Activated CD8-positive, alpha-beta T cell treated with anti-CD3 and anti-CD28 coated beads, Interleukin-2, amount 10 ng/mL, durations not matched to agents 7 days and 5 days (primary cell): Measurements from ENCODE around the gene HEATR5A. TPM values are rescaled to one million over a fixed set of nuclear protein-coding genes. Genes with fewer than 3 reads are reported as not detected.
A peak's percentile ranks its signal among the peaks of the same experiment; 100 is the strongest.
"Not testable (repeated sequence)": the region's sequence is repeated elsewhere in the genome, so short reads cannot be mapped to it uniquely, and the experiment has no call there.

Experiments used
- ATAC-seq: fragments of 150-1000 bp; cut with Tn5 transposase; one replicate; pipeline ENCODE4 v1.10.0; 2021; ENCODE audit warnings: moderate library complexity
- CTCF ChIA-PET: fragments of 350-600 bp; sonication (Branson Sonifier 250); formaldehyde crosslinking; loops from one replicate; lab custom pipeline; 2021; ENCODE audit warnings: antibody characterized with exemption; lab: Charles Lee
- POLR2A ChIA-PET: fragments of 350-600 bp; sonication (Branson Sonifier 250); formaldehyde crosslinking; loops from one replicate; lab custom pipeline; 2021; ENCODE audit warnings: antibody characterized with exemption; lab: Charles Lee
- DNase-seq: peaks from one replicate; pipeline ENCODE4 v3.0.0-alpha.2; 2020
- H3K27ac Mint-ChIP-seq: one replicate; pipeline ENCODE4 v1.8.0; 2021; ENCODE audit warnings: mild to moderate bottlenecking, mixed read lengths
- H3K27me3 Mint-ChIP-seq: one replicate; pipeline ENCODE4 v1.8.0; 2021; ENCODE audit warnings: low read depth, mixed read lengths
- H3K36me3 Mint-ChIP-seq: one replicate; pipeline ENCODE4 v1.8.0; 2021; ENCODE audit warnings: low read depth, mixed read lengths
- H3K4me1 Mint-ChIP-seq: one replicate; pipeline ENCODE4 v1.8.0; 2021; ENCODE audit warnings: low read depth, mixed read lengths
- H3K4me3 Mint-ChIP-seq: one replicate; pipeline ENCODE4 v1.8.0; 2021; ENCODE audit warnings: mild to moderate bottlenecking, mixed read lengths
- H3K9me3 Mint-ChIP-seq: one replicate; pipeline ENCODE4 v1.8.0; 2022; ENCODE audit warnings: mixed read lengths; ENCODE audit not compliant: insufficient read depth
- total RNA-seq, 2 experiments: library from RNA; stranded (reverse); gene quantifications; one replicate each; pipeline ENCODE4 v1.2.3, GENCODE V29; 2021

Gene HEATR5A
- total RNA-seq, 2 experiments from 2014 or later: 8.5 to 9.4 TPM

DNA sequence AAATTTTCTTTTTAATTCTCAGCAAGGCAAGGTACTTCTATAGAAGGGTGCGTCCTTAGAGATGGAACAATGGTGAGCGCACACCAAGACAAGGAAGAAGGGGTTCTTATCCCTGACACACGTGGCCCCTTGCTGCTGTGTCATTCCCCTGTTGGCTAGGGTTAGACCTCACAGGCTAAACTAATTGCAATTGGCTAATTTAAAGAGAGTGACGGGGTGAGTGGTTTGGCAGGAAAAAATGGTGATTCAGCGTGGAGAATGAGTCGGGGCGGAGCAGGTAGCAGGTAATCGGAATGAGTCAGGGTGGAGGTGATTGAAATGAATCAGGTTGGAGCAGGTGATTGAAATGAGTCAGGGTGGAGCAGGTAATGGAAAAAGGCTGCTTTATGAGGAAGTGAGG, 176.5 kb downstream of the HEATR5A start:
- no peaks in the 10 kb centered on the region for H3K36me3 Mint-ChIP-seq
- ChIA-PET POLR2A (no interaction called here), CTCF (no interaction called here)
- no peak overlapping the region for H3K27ac Mint-ChIP-seq
- H3K27me3 Mint-ChIP-seq: no peaks in the 10 kb centered on the region
- H3K4me3 Mint-ChIP-seq: no peak overlapping the region
- H3K4me1 Mint-ChIP-seq: peaks cover 26% of the 10 kb centered on the region
- DNase-seq (no peak), ATAC-seq (no peak)
- no peaks in the 10 kb centered on the region for H3K9me3 Mint-ChIP-seq

- H3K27me3 Mint-ChIP-seq, H3K4me3 Mint-ChIP-seq, POLR2A ChIA-PET, H3K36me3 Mint-ChIP-seq, H3K27ac Mint-ChIP-seq, H3K9me3 Mint-ChIP-seq, ATAC-seq, CTCF ChIA-PET: not testable (repeated sequence)
- H3K4me1 Mint-ChIP-seq: peaks cover 26% of the 10 kb centered on the region
- DNase-seq: peak; percentile 22
These were observed 178.0 kb downstream of the HEATR5A start for GRCh38 chr14:31242161-31242940.

Other genes starting within 250 kb of the HEATR5A start
- 100 to 1,000 TPM in 1 of 2 experiments, 10 to 100 TPM in 1; 90.6 to 105 TPM for gene HECTD1, start 212.8 kb downstream of the HEATR5A start, total RNA-seq
- gene DTD2, start 37.0 kb upstream of the HEATR5A start, total RNA-seq: 10 to 100 TPM; 15.7 to 17.7 TPM
- gene GPR33, start 67.5 kb upstream of the HEATR5A start, total RNA-seq: not detected
- gene NUBPL, start 140.9 kb upstream of the HEATR5A start, total RNA-seq: 1 to 10 TPM; 5.8 to 8.6 TPM